Kidney epithelial cell (primary cell): ENCODE data around the gene EIF2AK2. TPM values are rescaled to one million over a fixed set of nuclear protein-coding genes. Genes with fewer than 3 reads are reported as not detected.
A peak's percentile ranks its signal among the peaks of the same experiment; 100 is the strongest.
"Not testable (repeated sequence)": the region's sequence is repeated elsewhere in the genome, so short reads cannot be mapped to it uniquely, and the experiment has no call there.

Experiments used
- DNase-seq: peaks from one replicate; pipeline ENCODE4 v3.0.0-alpha.2; 2010; ENCODE audit warnings: low read depth
- H3K27me3 ChIP-seq: 2 replicates; pipeline ENCODE4 v1.6.0; 2011; ENCODE audit warnings: low read length; ENCODE audit not compliant: control insufficient read depth, insufficient read depth
- H3K36me3 ChIP-seq: 2 replicates; pipeline ENCODE4 v1.5.1; 2011; ENCODE audit warnings: low read length; ENCODE audit not compliant: control insufficient read depth, insufficient read depth
- H3K4me3 ChIP-seq: 2 replicates; pipeline ENCODE4 v1.5.1; 2011; ENCODE audit warnings: low read depth, mild to moderate bottlenecking, control low read depth, low read length
- CTCF ChIP-seq: IDR thresholded peaks from 2 replicates; pipeline ENCODE4 v1.5.1; 2011; ENCODE audit warnings: mild to moderate bottlenecking, moderate library complexity, low read length, control low read depth, inconsistent platforms; ENCODE audit not compliant: insufficient read depth, poor library complexity, severe bottlenecking
- total RNA-seq: library from RNA; depleted of rRNA; stranded (reverse); fragments of >200 nt; gene quantifications from 2 replicates; pipeline ENCODE4 v1.2.3, GENCODE V29; 2015

Gene EIF2AK2
- total RNA-seq = 23.5 and 25.5 TPM in 2 replicates

DNA sequence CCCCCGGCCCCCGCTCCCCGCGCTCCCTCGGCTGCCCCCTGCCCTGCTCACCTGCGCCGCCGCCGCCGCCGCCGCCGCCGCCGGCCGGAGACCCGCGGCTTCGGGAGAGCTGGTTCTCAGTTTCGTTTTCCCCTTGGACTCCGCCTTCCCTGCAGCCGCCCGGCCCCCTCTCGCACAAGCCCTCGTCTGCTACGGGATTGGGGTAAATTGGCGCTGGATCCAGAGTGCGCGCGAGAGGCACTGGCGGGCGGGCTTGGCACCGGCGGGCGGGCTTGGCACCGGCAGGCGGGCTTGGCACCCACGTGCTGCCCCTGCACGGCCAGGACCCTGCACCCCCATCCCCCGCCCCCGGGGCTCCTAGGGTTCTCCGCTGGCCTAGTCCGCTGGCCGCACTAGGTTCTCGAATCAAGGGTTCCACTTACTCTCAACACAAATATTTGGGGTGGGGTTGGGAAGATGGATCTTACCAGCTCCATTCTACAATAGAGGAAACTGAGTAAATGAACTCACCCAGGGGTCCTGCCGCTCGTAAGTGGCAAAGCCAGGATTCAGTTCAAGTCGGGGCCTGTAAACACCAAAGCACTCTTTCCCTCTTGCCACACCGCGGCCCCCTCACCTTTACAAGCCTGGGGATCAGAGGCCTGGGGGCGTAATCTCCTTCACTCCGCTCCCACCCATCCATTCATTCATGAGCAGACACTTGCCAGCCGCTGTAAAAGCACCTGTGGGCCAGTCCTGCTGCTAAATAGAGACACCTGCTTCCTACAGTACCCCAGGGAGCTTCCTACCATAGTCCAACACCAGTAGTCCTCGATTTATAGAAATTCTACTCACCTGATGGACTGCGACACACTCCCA lies at the start of gene EIF2AK2:
Gene EIF2AK2 (minus strand): TSS at position 124 of the 858 bp plus-strand sequence. CDS start 9,174 bp downstream, outside the sequence.
- TF ChIP-seq CTCF = no peak
- Histone ChIP-seq H3K27me3 (no peaks in the 10 kb centered on the region), H3K36me3 (no peaks in the 10 kb centered on the region), H3K4me3 (peak within 1 kb of the TSS; percentile 93)
- DNase-seq = no peak

DNA sequence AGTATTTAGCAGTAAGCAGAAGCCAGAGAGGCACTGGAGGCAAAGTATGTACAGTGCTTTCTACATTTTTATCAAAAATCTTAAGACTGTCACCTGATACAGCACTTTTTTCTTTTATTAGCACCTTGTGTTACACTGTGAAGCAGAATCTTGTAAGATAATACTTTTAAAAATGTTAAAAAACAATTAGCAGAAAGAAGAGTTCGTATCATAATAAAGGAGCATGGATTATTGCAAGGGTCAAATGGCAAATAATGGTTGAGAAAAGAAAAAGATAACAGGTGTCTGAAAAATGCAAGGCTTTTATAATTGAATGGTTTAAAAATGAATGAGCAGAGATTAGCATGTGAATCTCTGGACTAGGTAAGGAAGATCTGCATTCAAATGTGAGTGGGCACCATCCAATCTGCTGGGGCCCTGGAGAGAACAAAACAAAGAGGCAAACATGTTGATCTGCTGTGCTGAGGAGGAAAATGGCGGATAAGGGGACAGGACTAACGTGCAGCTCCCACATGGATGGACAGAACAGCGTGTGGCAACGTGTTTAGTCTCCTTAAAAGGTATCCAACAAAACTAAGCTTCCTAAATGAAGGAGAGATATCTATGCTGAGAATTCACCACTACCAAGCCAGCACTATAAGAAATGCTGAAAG lies 49.0 kb upstream of the EIF2AK2 start:
- no peak for TF ChIP-seq CTCF
- no peak overlapping the region for H3K4me3 ChIP-seq
- no peaks in the 10 kb centered on the region for H3K27me3 ChIP-seq
- peaks cover 2% of the 10 kb centered on the region for H3K36me3 ChIP-seq
- DNase-seq = no peak

- H3K4me3 ChIP-seq, DNase-seq, H3K36me3 ChIP-seq, H3K27me3 ChIP-seq: not testable (repeated sequence)
These were observed 48.4 kb upstream of the EIF2AK2 start for GRCh38 chr2:37205071-37205661.

DNA sequence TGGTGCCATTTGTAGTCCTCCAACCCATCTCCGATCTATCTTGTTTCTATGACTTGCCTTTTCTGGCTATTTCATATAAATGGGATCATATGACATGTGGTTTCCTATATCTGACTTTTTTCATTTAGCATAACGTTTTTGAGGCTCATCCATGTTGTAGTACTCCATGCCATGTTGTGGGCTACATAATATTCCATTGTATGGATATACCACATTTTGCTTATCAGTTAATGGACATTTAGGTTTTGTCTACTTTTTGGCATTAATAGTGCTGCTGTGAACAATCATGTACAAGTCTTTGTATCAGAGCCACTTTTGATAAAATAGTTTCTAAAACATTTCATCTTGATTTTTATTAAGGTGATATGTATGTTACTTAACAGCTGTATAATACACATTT lies 46.9 kb upstream of the EIF2AK2 start:
- Histone ChIP-seq H3K27me3 (no peaks in the 10 kb centered on the region), H3K4me3 (no peak overlapping the region), H3K36me3 (peaks cover 2% of the 10 kb centered on the region)
- TF ChIP-seq CTCF = no peak
- DNase-seq = no peak

DNA sequence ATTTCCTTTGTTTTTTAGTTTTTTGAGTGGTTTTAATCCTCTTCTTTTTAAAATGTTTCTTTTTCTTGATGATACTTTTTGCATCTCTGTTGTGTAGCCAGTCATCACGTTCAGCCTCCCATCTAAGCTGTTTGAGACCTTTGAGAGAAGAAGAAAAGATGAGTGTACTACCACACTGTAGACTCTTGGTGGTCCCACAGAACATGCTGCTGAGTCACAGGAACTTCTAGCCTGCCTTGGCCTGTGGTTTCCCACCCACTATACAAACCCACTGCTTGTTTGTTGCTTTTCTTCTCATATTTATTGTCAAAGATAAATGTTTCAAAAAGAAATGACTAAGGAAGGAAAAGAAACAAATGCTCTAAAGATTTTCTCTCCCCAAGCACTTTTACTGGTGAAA lies 45.0 kb upstream of the EIF2AK2 start:
- no peak for TF ChIP-seq CTCF
- Histone ChIP-seq H3K4me3 (no peak overlapping the region), H3K36me3 (peaks cover 2% of the 10 kb centered on the region), H3K27me3 (no peaks in the 10 kb centered on the region)
- no peak for DNase-seq

GRCh38 chr2:37201208-37201607 lies 44.4 kb upstream of the EIF2AK2 start:
- H3K36me3 ChIP-seq = peaks cover 2% of the 10 kb centered on the region
- TF ChIP-seq CTCF = no peak

More at GRCh38 chr2:37201208-37201607, 44.4 kb upstream of the EIF2AK2 start:
- no peak for DNase-seq
- Histone ChIP-seq H3K4me3 (no peak overlapping the region), H3K27me3 (no peaks in the 10 kb centered on the region)
